Activated CD8-positive, alpha-beta memory T cell treated with anti-CD3 and anti-CD28 coated beads, Interleukin-2, amount 50 U/mL, for 1 hour (primary cell): ENCODE measurements around the gene MAPK13.

Experiments used
- DNase-seq: peaks from one replicate; pipeline ENCODE4 v3.0.0-alpha.2; 2020; ENCODE audit errors: extremely low read depth

Gene MAPK13

DNA sequence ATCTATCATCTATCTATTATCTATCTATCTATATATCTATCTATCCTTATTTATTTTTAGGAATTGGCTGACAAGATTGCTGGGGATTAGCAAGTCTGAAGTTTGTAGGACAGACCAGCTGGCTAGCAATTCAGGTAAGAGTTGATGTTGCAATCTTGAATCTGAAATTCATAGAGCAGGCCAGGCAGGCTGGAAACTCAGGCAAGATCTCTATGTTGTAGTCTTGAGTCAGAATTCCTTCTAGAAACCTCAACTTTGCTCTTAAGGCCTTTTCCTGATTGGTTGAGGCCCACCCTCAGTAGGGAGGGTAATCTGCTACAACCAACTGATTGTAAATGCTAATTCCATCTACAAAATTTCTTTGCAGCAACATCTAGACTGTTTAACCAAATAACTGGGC is 19.2 kb downstream of the MAPK13 start:
- no peak for DNase-seq

DNA sequence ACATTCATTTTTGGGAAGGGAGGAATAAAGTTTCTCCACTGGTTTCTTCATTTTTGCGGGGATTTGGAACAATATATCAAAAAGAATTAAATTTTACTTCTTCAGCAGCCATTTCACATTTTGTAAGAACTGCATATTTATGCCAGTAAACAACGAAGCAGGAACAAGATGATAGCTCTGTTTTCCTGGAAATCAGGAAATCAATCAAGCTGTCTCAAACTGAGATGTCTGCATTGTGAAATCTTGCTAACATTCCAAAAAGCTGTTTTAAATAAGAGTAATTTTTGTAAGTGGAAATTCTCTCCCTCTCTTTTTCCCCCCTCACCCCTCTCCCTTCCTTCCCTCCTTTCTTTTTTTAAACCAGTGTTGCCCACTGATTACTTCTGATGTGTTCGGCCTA is 20.0 kb downstream of the MAPK13 start:
- no peak for DNase-seq

DNA sequence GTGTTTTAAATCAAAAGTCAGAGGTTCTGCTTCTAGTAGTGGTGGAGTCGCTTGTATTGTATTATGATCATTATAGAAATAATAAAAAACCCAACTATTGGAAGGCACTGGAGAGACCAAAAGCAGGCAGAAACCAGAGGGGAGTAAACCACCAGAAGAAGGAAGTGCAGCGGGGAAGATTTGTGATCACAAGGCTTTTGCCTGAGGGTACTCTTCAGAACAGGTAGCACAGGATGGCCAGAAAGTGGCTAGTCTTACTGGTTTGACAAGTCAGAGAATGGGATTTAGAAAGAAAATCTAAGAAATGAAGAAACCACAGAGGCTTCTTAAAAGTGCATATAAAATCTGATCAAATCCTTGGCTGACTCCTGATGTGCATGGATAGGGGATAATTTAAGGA is 24.0 kb downstream of the MAPK13 start:
- DNase-seq: no peak

DNA sequence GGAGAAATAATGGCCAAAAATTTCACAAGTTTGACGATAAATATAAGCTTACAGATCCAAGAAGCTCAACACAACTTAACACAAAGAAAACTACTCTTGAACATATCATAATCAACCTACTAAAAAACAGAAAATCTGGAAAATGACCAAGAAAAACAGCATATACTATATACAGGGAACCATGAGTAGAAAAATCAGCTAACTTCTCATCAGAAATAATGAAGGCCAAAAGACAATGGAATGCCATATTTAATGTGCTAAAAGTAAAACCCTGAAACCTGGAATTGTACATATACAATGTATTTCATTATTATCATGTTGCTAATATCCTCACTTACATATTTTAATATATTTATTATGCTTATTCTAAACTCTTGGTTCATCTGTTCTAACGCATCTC is 25.3 kb downstream of the MAPK13 start:
- no peak for DNase-seq

DNA sequence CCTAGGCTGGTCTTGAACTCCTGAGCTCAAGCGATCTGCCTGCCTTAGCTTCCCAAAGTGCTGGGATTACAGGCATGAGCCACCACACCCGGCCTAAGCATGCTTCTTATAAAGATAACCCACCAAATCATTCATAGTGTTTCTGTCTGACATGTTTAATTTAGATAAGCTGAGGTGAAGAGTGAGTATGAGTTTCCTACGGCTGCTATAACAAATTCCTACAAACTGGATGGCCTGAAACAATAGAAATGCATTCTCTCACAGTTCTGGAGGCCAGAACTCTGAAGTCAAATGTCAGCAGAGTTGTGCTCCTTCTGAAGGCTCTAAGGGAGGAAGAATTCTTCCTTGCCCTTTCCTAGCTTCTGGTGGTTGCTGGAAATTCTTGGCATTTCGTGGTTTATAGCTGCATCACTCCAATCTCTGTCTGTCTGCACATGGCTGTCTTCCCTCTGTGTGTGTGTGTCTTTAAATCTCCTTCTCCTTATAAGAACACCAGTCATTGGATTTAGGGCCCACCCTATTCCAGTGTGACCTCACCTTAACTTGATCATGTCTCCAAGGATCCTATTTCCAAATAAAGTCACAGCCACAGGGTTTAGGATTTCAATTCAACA is 29.9 kb downstream of the MAPK13 start:
- DNase-seq: no peak

DNA sequence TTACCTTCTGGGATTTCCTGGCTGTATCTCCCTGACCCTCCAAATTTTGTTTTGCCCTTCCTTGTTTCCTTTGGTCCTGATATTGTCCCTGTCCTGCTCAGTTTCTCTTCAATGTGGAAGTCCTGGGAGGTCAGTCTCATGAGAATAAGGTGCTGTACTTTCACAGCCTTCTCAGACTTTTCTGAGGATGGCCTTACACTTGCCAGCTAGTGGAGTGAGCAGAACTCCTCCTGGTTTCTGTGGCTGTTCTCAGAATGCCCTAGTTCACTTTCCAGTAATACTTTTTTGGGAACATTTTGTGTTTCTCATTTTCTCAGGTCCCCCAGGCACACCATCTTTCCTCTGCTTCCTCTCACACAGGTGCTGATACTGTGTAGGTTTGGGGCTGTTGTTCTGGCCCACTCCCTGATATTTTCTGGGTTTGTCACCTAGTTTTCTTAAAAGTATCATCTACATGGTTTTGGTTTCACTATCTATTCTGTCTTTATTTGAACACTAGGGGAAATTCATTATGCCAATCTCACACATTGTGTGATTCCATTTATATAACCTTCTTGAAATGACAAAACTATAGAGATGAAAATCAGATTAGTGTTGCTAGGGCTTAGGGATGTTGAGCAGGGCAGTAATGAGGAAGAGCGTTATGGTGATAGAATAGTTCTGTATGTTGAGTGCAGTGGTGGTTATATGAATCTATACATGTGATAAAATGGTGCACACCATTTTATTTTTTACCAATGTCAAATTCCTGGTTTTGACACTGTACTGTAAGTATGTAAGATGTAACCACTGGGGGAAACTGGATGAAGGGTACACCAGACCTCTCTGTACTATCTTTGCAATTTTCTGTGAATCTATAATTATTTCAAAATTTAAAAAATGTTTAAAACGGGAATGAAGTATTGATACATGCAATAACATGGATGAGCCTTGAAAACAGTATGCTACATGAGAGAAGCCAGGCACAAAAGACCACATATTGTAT is 39.0 kb downstream of the MAPK13 start:
- no peak for DNase-seq

DNA sequence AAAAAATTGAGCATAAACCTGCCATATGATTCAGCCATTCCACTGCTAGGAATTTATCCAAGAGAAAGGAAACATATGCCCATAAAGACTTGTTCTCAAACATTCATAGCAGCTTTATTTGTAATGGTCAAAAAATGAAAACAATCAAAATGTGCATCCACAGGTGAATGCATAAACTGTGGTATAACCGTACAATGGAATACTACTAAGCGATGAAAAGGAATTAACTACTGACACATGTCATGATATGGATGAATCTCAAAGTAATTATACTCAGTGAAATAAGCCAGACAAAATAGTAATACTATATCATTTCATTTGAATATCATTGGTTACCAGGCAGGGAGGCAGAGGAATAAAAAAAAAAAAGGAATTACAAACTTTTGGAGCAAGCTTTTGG is 40.4 kb downstream of the MAPK13 start:
- no peak for DNase-seq

DNA sequence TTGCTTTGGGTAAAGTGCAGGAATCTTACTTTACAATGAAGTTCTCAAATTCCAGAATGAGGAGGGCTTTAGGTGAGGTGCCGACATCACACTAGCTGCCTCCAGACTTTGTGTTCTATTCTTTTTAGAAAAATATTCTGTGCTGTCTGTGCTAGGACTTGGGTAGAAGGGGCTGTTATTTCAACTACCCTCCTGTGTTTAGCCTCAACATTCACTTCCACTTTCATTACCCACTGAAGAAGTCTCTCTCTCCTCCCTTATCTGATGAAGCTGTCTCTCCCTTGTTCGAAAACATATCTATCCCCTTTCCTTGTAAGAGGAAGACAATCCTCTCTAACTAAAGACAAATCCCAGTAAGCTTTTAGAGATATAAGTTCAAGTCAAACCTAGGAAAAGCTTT is 41.3 kb downstream of the MAPK13 start:
- no peak for DNase-seq

DNA sequence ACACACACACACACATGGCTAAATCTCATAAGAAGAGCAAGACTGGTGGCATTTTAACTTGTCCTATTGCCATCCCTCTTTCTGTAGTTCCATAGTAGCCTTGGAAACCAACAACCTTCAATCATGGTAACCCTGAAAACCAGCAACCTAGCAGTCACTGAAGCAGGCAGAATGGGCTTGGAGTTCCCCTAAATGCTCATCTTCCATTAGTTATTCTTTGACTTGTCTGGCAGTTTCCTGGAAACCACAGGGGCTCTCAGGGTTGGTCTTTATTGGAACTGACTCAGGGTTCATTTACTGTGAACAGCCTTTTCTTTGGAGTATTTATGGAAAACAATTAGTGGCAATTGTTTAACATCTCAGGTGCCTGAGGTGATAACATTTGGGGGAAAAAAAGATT is 46.9 kb downstream of the MAPK13 start:
- no peak for DNase-seq

DNA sequence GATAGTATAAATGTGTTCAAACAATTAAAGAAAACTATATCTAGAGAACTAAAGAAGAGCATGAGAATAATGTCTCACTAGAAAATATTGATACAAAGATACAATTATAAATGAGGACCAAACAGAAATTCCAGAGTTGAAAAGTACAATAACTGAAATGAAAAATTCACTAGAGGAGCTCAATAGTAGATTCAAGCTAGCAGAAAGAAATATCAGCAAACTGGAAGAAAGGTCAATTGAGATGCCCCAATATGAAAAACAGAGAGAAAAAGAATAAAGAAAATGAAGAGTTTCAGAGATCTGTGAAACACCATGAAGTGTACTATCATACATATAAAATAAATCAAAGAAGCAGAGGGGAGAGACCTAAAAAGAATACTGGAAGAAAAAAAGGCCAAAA is 48.2 kb downstream of the MAPK13 start:
- no peak for DNase-seq

DNA sequence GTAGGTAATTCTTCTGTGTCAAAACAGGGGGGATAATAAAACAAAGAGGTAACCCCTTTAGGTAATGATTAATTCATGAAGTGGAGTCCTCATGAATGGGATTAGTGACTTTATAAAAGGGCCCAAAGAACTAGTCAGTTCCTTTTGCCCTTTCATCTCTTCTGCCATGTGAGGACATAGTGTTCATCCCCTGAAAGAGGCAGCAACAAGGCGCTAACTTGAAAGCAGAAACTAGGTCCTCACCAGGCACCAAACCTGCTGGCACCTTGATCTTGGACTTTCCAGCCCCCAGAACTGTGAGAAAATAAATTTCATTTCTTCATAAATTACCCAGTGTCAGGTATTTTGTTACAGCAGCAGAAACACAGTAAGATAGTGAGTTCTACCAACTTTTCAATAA is 49.8 kb downstream of the MAPK13 start:
- no peak for DNase-seq

DNA sequence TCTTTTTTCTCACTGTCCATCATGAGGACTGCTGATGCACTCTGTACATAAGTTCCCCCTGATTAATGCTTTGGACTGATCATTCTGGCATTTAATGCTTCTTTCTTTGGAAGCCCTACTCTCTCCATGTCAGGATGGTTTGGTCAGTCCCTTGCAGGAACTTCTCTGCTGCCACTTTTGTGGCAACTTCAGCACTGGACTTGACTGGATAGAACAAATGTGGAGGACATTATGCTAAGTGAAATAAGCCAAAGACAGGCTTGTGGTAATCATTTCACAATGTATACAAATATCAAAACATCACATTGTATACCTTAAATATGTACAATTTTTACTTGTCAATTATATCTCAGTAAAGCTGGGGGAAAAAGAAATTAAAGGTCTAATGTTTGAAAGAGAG is 54.0 kb downstream of the MAPK13 start:
- DNase-seq: no peak

DNA sequence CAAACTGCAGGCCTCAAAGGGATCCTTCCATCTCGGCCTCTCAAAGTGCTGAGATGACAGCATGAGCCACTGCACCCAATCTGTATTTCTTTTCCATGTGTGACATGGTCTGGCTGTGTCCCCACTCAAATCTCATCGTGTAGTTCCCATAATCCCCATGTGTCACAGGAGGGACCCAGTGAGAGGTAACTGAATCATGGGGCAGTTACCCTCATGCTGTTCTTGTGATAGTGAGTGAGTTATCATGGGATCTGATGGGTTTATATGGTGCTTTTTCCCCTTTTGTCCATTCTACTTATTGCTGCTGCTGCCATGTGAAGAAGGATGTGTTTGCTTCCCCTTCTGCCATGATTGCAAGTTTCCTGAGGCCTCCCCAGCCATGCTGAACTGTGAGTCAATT is 55.9 kb downstream of the MAPK13 start:
- DNase-seq: no peak

DNA sequence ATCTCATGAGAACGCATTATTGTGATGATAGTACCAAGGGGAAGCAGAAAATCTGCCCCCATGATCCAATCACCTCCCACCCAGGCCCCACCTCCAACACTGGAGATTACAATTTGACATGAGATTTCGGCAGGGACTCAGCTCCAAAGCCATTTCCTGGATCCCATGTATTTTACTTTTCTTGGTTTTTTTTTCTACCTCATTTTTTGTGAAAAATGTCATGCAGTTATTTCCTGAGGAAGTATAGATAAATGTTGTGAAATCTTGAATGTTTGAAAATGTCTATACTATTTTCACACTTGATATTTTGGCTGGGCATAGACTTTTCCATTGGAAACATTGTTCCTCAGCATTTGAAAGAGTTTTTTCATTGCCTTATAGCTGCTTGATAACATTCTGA is 57.1 kb downstream of the MAPK13 start:
- no peak for DNase-seq
